Heart right ventricle (tissue), 16 donors: ENCODE measurements around the gene UBTD1. TPM values are rescaled to one million over a fixed set of nuclear protein-coding genes. Genes with fewer than 3 reads are reported as not detected.

Experiments
- ATAC-seq, 8 donors: fragments of 200-7000 bp; cut with Tn5 transposase; one replicate each; pipeline ENCODE4 v1.9.1; 2020; ENCODE audit warnings: mild to moderate bottlenecking in 8 of 8, moderate library complexity in 8 of 8, moderate number of reproducible peaks in 1 of 8
- DNase-seq, 2 donors: peaks; one replicate each; pipeline ENCODE4 v3.0.0-alpha.2; 2020
- H3K27ac ChIP-seq, 10 donors: fragments of 200-600 bp; sonication (generic) in 2 of 10; one replicate each; pipeline versions ENCODE4 v1.5.0 to v1.8.0; 2020 to 2022; ENCODE audit warnings: mild to moderate bottlenecking in 3 of 10
- H3K27me3 ChIP-seq, 7 donors: fragments of 200-600 bp; one replicate each; pipeline ENCODE4 v1.8.0; 2021 to 2022; ENCODE audit warnings: mild to moderate bottlenecking in 2 of 7
- H3K36me3 ChIP-seq, 9 donors: fragments of 200-600 bp; sonication (generic) in 1 of 9; one replicate each; pipeline versions ENCODE4 v1.5.0 to v1.8.0; 2020 to 2022; ENCODE audit warnings: mild to moderate bottlenecking in 2 of 9
- H3K4me1 ChIP-seq, 9 donors: fragments of 200-600 bp; sonication (generic) in 1 of 9; one replicate each; pipeline versions ENCODE4 v1.5.0 to v1.8.0; 2020 to 2022; ENCODE audit warnings: mild to moderate bottlenecking in 4 of 9
- H3K4me3 ChIP-seq, 10 donors: fragments of 200-600 bp; sonication (generic) in 2 of 10; one replicate each; pipeline versions ENCODE4 v1.5.0 to v1.8.0; 2020 to 2022; ENCODE audit warnings: mild to moderate bottlenecking in 7 of 10, moderate library complexity in 2 of 10
- H3K9me3 ChIP-seq, 11 donors: fragments of 200-600 bp in 10 of 11; sonication (generic) in 2 of 11; one replicate each; pipeline versions ENCODE4 v1.5.0 to v1.8.0; 2013 to 2022; ENCODE audit warnings: mild to moderate bottlenecking in 2 of 11, control low read depth in 1 of 11, moderate library complexity in 1 of 11
- CTCF ChIP-seq, 9 donors: fragments of 200-600 bp; sonication (generic) in 2 of 9; IDR thresholded peaks; one replicate each; pipeline versions ENCODE4 v1.5.0 to v1.8.0; 2021 to 2022; ENCODE audit warnings: antibody characterized with exemption in 9 of 9, mild to moderate bottlenecking in 5 of 9, moderate library complexity in 1 of 9
- WGBS, 2 donors: extraction: QIAGEN DNeasy Blood & Tissue Kit; methylation state at CpG; one replicate each; pipeline ENCODE4 v1.1.7; 2013; ENCODE audit warnings: inconsistent platforms in 1 of 2; 5-methylcytosine and 5-hydroxymethylcytosine counted together
- intact Hi-C, 10 donors: fragments of 100-400 bp; cut with DNase I; formaldehyde crosslinking; loops; one replicate each; pipeline versions ENCODE4 v1.11.1 to v1.14.2; 2022
- polyA plus RNA-seq, 2 donors: library from polyadenylated mRNA; stranded (reverse); fragments of 200-250 nt; gene quantifications; one replicate each; pipeline ENCODE4 v1.2.3, GENCODE V29; 2013
- total RNA-seq, 10 donors: library from RNA; stranded (reverse); fragmentation: NEBNext Ultra II Directional in 3 of 10; extraction: Animal tissue kit (Norgen Biotek cat#: 25700) in 3 of 10; gene quantifications; one replicate each; pipeline versions ENCODE4 v1.2.1 to v1.2.4, GENCODE V29; 2021 to 2023
- donor health status: Arrhythmogenic right ventricular cardiomyopathy.
- donor health status: ischemic (EF 13 %, LVEDD 7.1; RV severe dilation, severe dysfunction).
- donor health status: healthy with polysubstance abuse.
- donor health status: DM: no; HTN: yes; CAD: no.
- donor health status: DM: no; HTN: no; CAD: no.
- donor health status: ischemic (EF 25% LVEDD 6.9; RV normal size, moderate dysfunction).
- donor health status: ischemic (EF 25% LVEDD 5.7; RV mildly dilated, moderate dysfunction).
- donor health status: healthy.
- donor health status: DM: yes; HTN: yes; CAD: no.
- donor health status: Ischemic cardiomyopathy.
- donor health status: ischemic (EF 35%, LVEDD 5.7; RV mildly dilated, moderate dysfunction).
- donor health status: nonischemic (EF 11% LVEDD 7.7; RV severe dilation, severe dysfunction).
- donor health status: DM: yes; HTN: yes; CAD: no.
- donor health status: PGD.
- donor health status: ischemic (EF 29% LVEDD 5.4; RV normal size, mild dysfunction).
- donor health status: nonischemic (EF 23%, LVEDD 6.1; RV moderate dilation, normal function).

UBTD1 gene
- total and polyA plus RNA-seq, 12 donors, result 13.6 to 56.0 (median 21.3) TPM

- no peaks in the 10 kb centered on the region for H3K27me3 ChIP-seq
- no peaks in the 10 kb centered on the region for H3K9me3 ChIP-seq
- intact Hi-C loops, result loop anchor here in 7 of 10 donors (1.0 to 5.0 kb wide), 4 partner anchors 37 to 40 kb away; no protein-coding TSS in a partner anchor
- TF ChIP-seq CTCF (IDR thresholded peaks at IDR 0.05), result peak; percentile 52 to 87 (median 82)
- WGBS, 2 donors, result 62 to 67% methylated on average over 16 of the region's 16 CpGs
- ATAC-seq (peak; percentile 64 to 85 (median 74)), DNase-seq (peak; percentile 76 to 84)
- H3K36me3 ChIP-seq, result peaks cover 0 to 45% (median 16%) of the 10 kb centered on the region in 9 donors
- peak within 1 kb of the TSS; percentile 65 to 95 (median 80) for H3K27ac ChIP-seq
- H3K4me1 ChIP-seq, result peaks cover 4 to 57% (median 35%) of the 10 kb centered on the region in 9 donors
- H3K4me3 ChIP-seq, result peak within 1 kb of the TSS in 5 of 10 donors; percentile 2 to 26 (median 16)
These were observed 73.7 kb downstream of the UBTD1 start, which contains the start of gene ANKRD2 for GRCh38 chr10:97572214-97572989. Gene ANKRD2 (plus strand): TSS chr10:97572779. CDS start chr10:97572789, 10 bp downstream.

- 92 to 100% methylated on average over 2 of the region's 2 CpGs for WGBS, 2 donors
- no peak for TF ChIP-seq CTCF (IDR thresholded peaks at IDR 0.05)
- Histone ChIP-seq H3K27ac (peak overlapping the region; percentile 54 to 95 (median 80)), H3K4me1 (peaks cover 4 to 57% (median 35%) of the 10 kb centered on the region in 9 donors), H3K36me3 (peaks cover 0 to 41% (median 16%) of the 10 kb centered on the region in 9 donors), H3K9me3 (no peaks in the 10 kb centered on the region), H3K4me3 (peak overlapping the region in 5 of 10 donors; percentile 2 to 26 (median 16)), H3K27me3 (no peaks in the 10 kb centered on the region)
- DNase-seq, result no peak
- intact Hi-C loops, result loop anchor here in 4 of 10 donors (2.0 to 5.0 kb wide), 2 partner anchors 39 to 40 kb away; no protein-coding TSS in a partner anchor
- peak in 6 of 8 donors; percentile 8 to 34 (median 23) for ATAC-seq
These were observed 74.3 kb downstream of the UBTD1 start for GRCh38 chr10:97573021-97573420.

GRCh38 chr10:97573672-97574071 lies 74.9 kb downstream of the UBTD1 start:
- H3K4me1 ChIP-seq, result peaks cover 4 to 57% (median 35%) of the 10 kb centered on the region in 9 donors
- intact Hi-C loops, result loop anchor here in 5 of 10 donors (2.0 to 5.0 kb wide), 3 partner anchors 35 to 39 kb away; no protein-coding TSS in a partner anchor
- no peak for TF ChIP-seq CTCF (IDR thresholded peaks at IDR 0.05)
- WGBS, 2 donors, result 64 to 70% methylated on average over 2 of the region's 2 CpGs
- H3K36me3 ChIP-seq, result peaks cover 0 to 34% (median 16%) of the 10 kb centered on the region in 9 donors
- no peaks in the 10 kb centered on the region for H3K27me3 ChIP-seq
- peak overlapping the region in 9 of 10 donors; percentile 65 to 95 (median 85) for H3K27ac ChIP-seq
- ATAC-seq, result no peak
- H3K4me3 ChIP-seq, result peak overlapping the region in 2 of 10 donors; percentile 17 to 26
- H3K9me3 ChIP-seq, result no peaks in the 10 kb centered on the region
- no peak for DNase-seq

GRCh38 chr10:97574374-97575126 lies 75.8 kb downstream of the UBTD1 start:
- WGBS, 2 donors, result 41 to 52% methylated on average over 4 of the region's 4 CpGs
- no peak for TF ChIP-seq CTCF (IDR thresholded peaks at IDR 0.05)
- Histone ChIP-seq H3K9me3 (no peaks in the 10 kb centered on the region), H3K36me3 (peaks cover 0 to 25% (median 8%) of the 10 kb centered on the region in 9 donors), H3K4me3 (peak overlapping the region in 2 of 10 donors; percentile 17 to 26), H3K27me3 (no peaks in the 10 kb centered on the region), H3K27ac (peak overlapping the region; percentile 0 to 95 (median 85)), H3K4me1 (peaks cover 4 to 57% (median 35%) of the 10 kb centered on the region in 9 donors)
- peak; percentile 37 to 81 for DNase-seq
- intact Hi-C loops, result loop anchor here in 4 of 10 donors (2.0 to 5.0 kb wide), 2 partner anchors 34 to 38 kb away; no protein-coding TSS in a partner anchor
- peak; percentile 32 to 82 (median 77) for ATAC-seq
